A549 (cell line): ENCODE results near the gene CFAP61. TPM values are rescaled to one million over a fixed set of nuclear protein-coding genes. Genes with fewer than 3 reads are reported as not detected.

ENCODE experiments used
- ATAC-seq, 2 experiments: fragments of 200-7000 bp in 1 of 2; fragments of >200 bp in 1 of 2; cut with Nextera tagmentation in 1 of 2; cut with Tn5 transposase in 1 of 2; 3 replicates each; pipeline versions ENCODE4 v1.8.0 to v1.9.1; 2018 to 2020; ENCODE audit warnings: mild to moderate bottlenecking in 1 of 2, moderate library complexity in 1 of 2
- CTCF ChIA-PET: fragments of 300-600 bp; sonication (Branson Sonifier 250); formaldehyde crosslinking; extraction: SDS; loops from one replicate; lab custom pipeline; 2021; ENCODE audit warnings: antibody characterized with exemption, inconsistent platforms; lab: Yijun Ruan, JAX
- POLR2A ChIA-PET: fragments of 350-600 bp; formaldehyde crosslinking; extraction: SDS; loops from one replicate; lab custom pipeline; 2021; ENCODE audit warnings: antibody characterized with exemption, inconsistent platforms; lab: Yijun Ruan, JAX
- DNase-seq, 2 experiments: peaks; one replicate each; pipeline versions ENCODE4 v3.0.0 to v3.0.0-alpha.2; 2011 to 2016; ENCODE audit warnings: low read depth in 1 of 2, low spot score in 1 of 2
- FAIRE-seq: peaks from 2 replicates; lab custom pipeline; 2011; peaks lifted over from hg19 to GRCh38; lab: Jason Lieb, UNC
- H3K27ac ChIP-seq, 2 experiments: fragments of >200 bp; sonication (Bioruptor Twin); formaldehyde crosslinking; 3 replicates each; pipeline ENCODE4 v1.5.1; 2016 to 2017
- H3K4me1 ChIP-seq: fragments of >200 bp; sonication (Bioruptor Twin); formaldehyde crosslinking; 3 replicates; pipeline ENCODE4 v1.6.1; 2016
- H3K4me2 ChIP-seq: fragments of >200 bp; sonication (Bioruptor Twin); formaldehyde crosslinking; 3 replicates; pipeline ENCODE4 v1.6.1; 2016
- H3K4me3 ChIP-seq: fragments of >200 bp; sonication (Bioruptor Twin); formaldehyde crosslinking; 3 replicates; pipeline ENCODE4 v1.5.1; 2016
- H3K9me3 ChIP-seq: fragments of >200 bp; sonication (Bioruptor Twin); formaldehyde crosslinking; 3 replicates; pipeline ENCODE4 v1.6.1; 2016
- BHLHE40 ChIP-seq: IDR thresholded peaks from 2 replicates; pipeline ENCODE4 v1.6.1; 2012; ENCODE audit warnings: low read depth, low read length, inconsistent platforms
- CHD2 ChIP-seq: fragments of 150-350 bp; IDR thresholded peaks from 2 replicates; pipeline ENCODE4 v1.6.1; 2014; ENCODE audit warnings: low read length; ENCODE audit not compliant: partially characterized antibody
- CHD4 ChIP-seq: fragments of 200-600 bp; sonication (generic); IDR thresholded peaks from 2 replicates; pipeline ENCODE4 v1.6.1; 2016; ENCODE audit warnings: antibody characterized with exemption, mild to moderate bottlenecking, borderline replicate concordance
- EHF ChIP-seq: fragments of 250-450 bp; sonication (Bioruptor Pico); IDR thresholded peaks from 2 replicates; pipeline ENCODE4 v1.5.0; 2020; ENCODE audit warnings: mild to moderate bottlenecking
- ESRRA ChIP-seq: fragments of 150-350 bp; IDR thresholded peaks from 2 replicates; pipeline ENCODE4 v1.6.1; 2014; ENCODE audit warnings: mild to moderate bottlenecking, low read length, borderline replicate concordance
- FOSB ChIP-seq: fragments of 250-450 bp; sonication (Bioruptor Pico); IDR thresholded peaks from 2 replicates; pipeline ENCODE4 v1.5.0; 2020; ENCODE audit warnings: mild to moderate bottlenecking, moderate library complexity
- HEYL ChIP-seq: fragments of 250-450 bp; sonication (Bioruptor Pico); IDR thresholded peaks from 2 replicates; pipeline ENCODE4 v1.8.0; 2021; ENCODE audit warnings: mild to moderate bottlenecking, moderate library complexity
- HOXB5 ChIP-seq: fragments of 250-450 bp; sonication (Bioruptor Pico); IDR thresholded peaks from 2 replicates; pipeline ENCODE4 v1.5.0; 2020; ENCODE audit warnings: mild to moderate bottlenecking, moderate library complexity
- JUN ChIP-seq, 2 experiments: fragments of >200 bp; sonication (Bioruptor Twin); formaldehyde crosslinking; IDR thresholded peaks; 2 replicates in 1 of 2; 3 replicates in 1 of 2; pipeline ENCODE4 v1.6.1; 2016 to 2017
- JUNB ChIP-seq: fragments of >200 bp; sonication (Bioruptor Twin); formaldehyde crosslinking; IDR thresholded peaks from 2 replicates; pipeline ENCODE4 v1.6.1; 2016
- KDM5A ChIP-seq: fragments of 200-600 bp; sonication (generic); IDR thresholded peaks from 2 replicates; pipeline ENCODE4 v1.6.1; 2016; ENCODE audit warnings: antibody characterized with exemption, mild to moderate bottlenecking
- NPAS2 ChIP-seq: fragments of 250-450 bp; sonication (Bioruptor Pico); IDR thresholded peaks from 2 replicates; pipeline ENCODE4 v1.8.0; 2022; ENCODE audit warnings: mild to moderate bottlenecking, moderate library complexity, borderline replicate concordance
- PHF8 ChIP-seq: fragments of 200-600 bp; sonication (generic); IDR thresholded peaks from 2 replicates; pipeline ENCODE4 v1.6.1; 2016; ENCODE audit warnings: low read depth, mild to moderate bottlenecking, antibody characterized with exemption, moderate library complexity, borderline replicate concordance
- RARB ChIP-seq: fragments of 250-450 bp; sonication (Bioruptor Pico); IDR thresholded peaks from 2 replicates; pipeline ENCODE4 v1.8.0; 2021; ENCODE audit warnings: mild to moderate bottlenecking, moderate library complexity
- RCOR1 ChIP-seq: fragments of 150-350 bp; IDR thresholded peaks from 2 replicates; pipeline ENCODE4 v1.6.1; 2014; ENCODE audit warnings: antibody characterized with exemption, low read length, low read depth
- RNF2 ChIP-seq: fragments of 200-600 bp; sonication (generic); IDR thresholded peaks from 2 replicates; pipeline ENCODE4 v1.6.1; 2016; ENCODE audit warnings: low read depth, mild to moderate bottlenecking, antibody characterized with exemption, moderate library complexity, borderline replicate concordance
- SMC3 ChIP-seq: fragments of >200 bp; sonication (Bioruptor Twin); formaldehyde crosslinking; IDR thresholded peaks from 3 replicates; pipeline ENCODE4 v1.6.1; 2018; ENCODE audit warnings: inconsistent platforms
- TFCP2L1 ChIP-seq: fragments of 250-450 bp; sonication (Bioruptor Pico); IDR thresholded peaks from 2 replicates; pipeline ENCODE4 v1.5.0; 2021; ENCODE audit warnings: mild to moderate bottlenecking
- TP53 ChIP-seq: fragments of 250-450 bp; sonication (Bioruptor Pico); IDR thresholded peaks from 2 replicates; pipeline ENCODE4 v1.5.0; 2021; ENCODE audit warnings: mild to moderate bottlenecking, moderate library complexity
- USF2 ChIP-seq: fragments of 450-650 bp; IDR thresholded peaks from 2 replicates; pipeline ENCODE4 v1.6.1; 2014; ENCODE audit warnings: antibody characterized with exemption
- ZNF302 ChIP-seq: fragments of 250-450 bp; sonication (Bioruptor Pico); IDR thresholded peaks from 2 replicates; pipeline ENCODE4 v1.9.0; 2021; ENCODE audit warnings: inconsistent platforms, mild to moderate bottlenecking, moderate library complexity
- WGBS: methylation state at CpG from one replicate; pipeline ENCODE4 v1.1.6; 2017; ENCODE audit errors: missing lambda C conversion rate; 5-methylcytosine and 5-hydroxymethylcytosine counted together
- polyA plus RNA-seq, 4 experiments: library from polyadenylated mRNA; depleted of rRNA in 3 of 4; stranded (reverse); fragments of >200 nt; fragmentation: RNase III in 1 of 4; extraction: RNeasy Plus Mini Kit Qiagen cat#74134 plus additional on column Dnase treatment in 1 of 4; gene quantifications; 2 replicates in 3 of 4; 3 replicates in 1 of 4; pipeline ENCODE4 v1.2.3, GENCODE V29; 2011 to 2017
- TF ChIP-seq, protein P1 (sequence below): fragments of >200 bp; sonication (Bioruptor Twin); formaldehyde crosslinking; IDR thresholded peaks from 2 replicates; pipeline ENCODE4 v1.6.1; 2016
- TF ChIP-seq, protein P2 (sequence below): fragments of 200-600 bp; sonication (generic); IDR thresholded peaks from 2 replicates; pipeline ENCODE4 v1.6.1; 2016; ENCODE audit warnings: antibody characterized with exemption, mild to moderate bottlenecking, moderate library complexity

The CFAP61 gene
- polyA plus RNA-seq, 2 of the 4 experiments (the other 2 are of a cell fraction): 0.39 to 0.70 TPM

DNA sequence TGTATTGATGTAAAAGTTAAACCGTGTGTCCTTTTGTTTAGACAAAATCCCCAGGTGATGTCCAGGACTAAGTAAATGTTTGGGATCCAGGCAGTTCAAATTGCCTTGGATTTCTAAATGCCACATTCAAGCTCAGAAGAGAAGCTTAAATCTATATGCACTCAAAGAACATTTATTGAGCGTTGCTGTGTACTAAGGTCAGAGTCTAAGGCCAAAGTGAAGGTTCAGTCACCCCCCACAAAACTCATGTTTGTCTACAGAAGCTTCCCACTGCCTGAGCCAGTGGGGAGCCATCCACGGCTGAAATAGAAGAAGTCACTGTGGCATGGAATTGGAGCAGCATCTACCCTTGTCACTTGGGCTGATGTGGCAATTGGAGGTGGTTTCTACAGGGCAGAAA, 244.8 kb downstream of the CFAP61 start:
- TF ChIP-seq EHF (CRISPR knock-in tag) (no peak), FOSB (no peak), JUNB (no peak), USF2 (no peak), PHF8 (no peak), HEYL (no peak), NPAS2 (CRISPR knock-in tag) (no peak), RCOR1 (no peak), ZNF302 (CRISPR knock-in tag) (no peak), TFCP2L1 (CRISPR knock-in tag) (no peak), CHD4 (no peak), KDM5A (no peak), JUN (IDR thresholded peaks at IDR 0.05) (no peak)
- FAIRE-seq: no peak
- Histone ChIP-seq H3K27ac (no peak overlapping the region), H3K4me2 (no peak overlapping the region), H3K4me1 (no peaks in the 10 kb centered on the region), H3K4me3 (no peak overlapping the region), H3K9me3 (no peaks in the 10 kb centered on the region)
- ATAC-seq: no peak
- ChIA-PET CTCF (no interaction called here), POLR2A (no interaction called here)
- no peak for DNase-seq
- WGBS: 3% methylated on average over 3 of the region's 3 CpGs

- H3K4me2 ChIP-seq: no peak overlapping the region
- no peak for DNase-seq
- no peak overlapping the region for H3K27ac ChIP-seq
- no peak for FAIRE-seq
- H3K9me3 ChIP-seq: no peaks in the 10 kb centered on the region
- no peak for ATAC-seq
- no peak overlapping the region for H3K4me3 ChIP-seq
- TF ChIP-seq ESRRA (no peak), ZNF302 (CRISPR knock-in tag) (no peak), JUN (IDR thresholded peaks at IDR 0.05) (no peak), HOXB5 (CRISPR knock-in tag) (no peak), FOSB (no peak), CHD2 (no peak), RARB (CRISPR knock-in tag) (no peak), NPAS2 (CRISPR knock-in tag) (no peak), TFCP2L1 (CRISPR knock-in tag) (no peak), RNF2 (no peak), SMC3 (no peak), RCOR1 (no peak), JUNB (no peak), BHLHE40 (no peak), TP53 (no peak), KDM5A (no peak)
- TF ChIP-seq, protein P1, sequence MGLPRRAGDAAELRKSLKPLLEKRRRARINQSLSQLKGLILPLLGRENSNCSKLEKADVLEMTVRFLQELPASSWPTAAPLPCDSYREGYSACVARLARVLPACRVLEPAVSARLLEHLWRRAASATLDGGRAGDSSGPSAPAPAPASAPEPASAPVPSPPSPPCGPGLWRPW: no peak
- TF ChIP-seq, protein P2, sequence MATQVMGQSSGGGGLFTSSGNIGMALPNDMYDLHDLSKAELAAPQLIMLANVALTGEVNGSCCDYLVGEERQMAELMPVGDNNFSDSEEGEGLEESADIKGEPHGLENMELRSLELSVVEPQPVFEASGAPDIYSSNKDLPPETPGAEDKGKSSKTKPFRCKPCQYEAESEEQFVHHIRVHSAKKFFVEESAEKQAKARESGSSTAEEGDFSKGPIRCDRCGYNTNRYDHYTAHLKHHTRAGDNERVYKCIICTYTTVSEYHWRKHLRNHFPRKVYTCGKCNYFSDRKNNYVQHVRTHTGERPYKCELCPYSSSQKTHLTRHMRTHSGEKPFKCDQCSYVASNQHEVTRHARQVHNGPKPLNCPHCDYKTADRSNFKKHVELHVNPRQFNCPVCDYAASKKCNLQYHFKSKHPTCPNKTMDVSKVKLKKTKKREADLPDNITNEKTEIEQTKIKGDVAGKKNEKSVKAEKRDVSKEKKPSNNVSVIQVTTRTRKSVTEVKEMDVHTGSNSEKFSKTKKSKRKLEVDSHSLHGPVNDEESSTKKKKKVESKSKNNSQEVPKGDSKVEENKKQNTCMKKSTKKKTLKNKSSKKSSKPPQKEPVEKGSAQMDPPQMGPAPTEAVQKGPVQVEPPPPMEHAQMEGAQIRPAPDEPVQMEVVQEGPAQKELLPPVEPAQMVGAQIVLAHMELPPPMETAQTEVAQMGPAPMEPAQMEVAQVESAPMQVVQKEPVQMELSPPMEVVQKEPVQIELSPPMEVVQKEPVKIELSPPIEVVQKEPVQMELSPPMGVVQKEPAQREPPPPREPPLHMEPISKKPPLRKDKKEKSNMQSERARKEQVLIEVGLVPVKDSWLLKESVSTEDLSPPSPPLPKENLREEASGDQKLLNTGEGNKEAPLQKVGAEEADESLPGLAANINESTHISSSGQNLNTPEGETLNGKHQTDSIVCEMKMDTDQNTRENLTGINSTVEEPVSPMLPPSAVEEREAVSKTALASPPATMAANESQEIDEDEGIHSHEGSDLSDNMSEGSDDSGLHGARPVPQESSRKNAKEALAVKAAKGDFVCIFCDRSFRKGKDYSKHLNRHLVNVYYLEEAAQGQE: no peak
- ChIA-PET POLR2A (no interaction called here), CTCF (no interaction called here)
- 4% methylated on average over 2 of the region's 2 CpGs for WGBS
- no peaks in the 10 kb centered on the region for H3K4me1 ChIP-seq
Measured at GRCh38 chr20:20297752-20298151, 245.4 kb downstream of the CFAP61 start.
